AG04449 (cell line): Measurements from ENCODE around the gene DYRK2.
A peak's percentile ranks its signal among the peaks of the same experiment; 100 is the strongest.

Source experiments
- CTCF ChIA-PET: fragments of 350-600 bp; formaldehyde crosslinking; extraction: SDS; loops from one replicate; lab custom pipeline; 2021; ENCODE audit warnings: antibody characterized with exemption; lab: Yijun Ruan, JAX
- POLR2A ChIA-PET: fragments of 400-600, 350-600 bp; formaldehyde crosslinking; extraction: SDS; loops from one replicate; lab custom pipeline; 2020; ENCODE audit warnings: antibody characterized with exemption, inconsistent platforms; lab: Yijun Ruan, JAX
- DNase-seq: peaks from one replicate; pipeline ENCODE4 v3.0.0-alpha.2; 2010; ENCODE audit warnings: low read depth, low spot score
- H3K4me3 ChIP-seq: 2 replicates; pipeline ENCODE4 v1.5.1; 2011; ENCODE audit warnings: low read depth, mild to moderate bottlenecking, control low read depth, low read length
- TF ChIP-seq, protein P1 (sequence below): IDR thresholded peaks from one replicate; pipeline ENCODE4 v1.5.1; 2011; ENCODE audit warnings: mild to moderate bottlenecking, moderate library complexity, low read length, control low read depth, inconsistent platforms; ENCODE audit not compliant: insufficient read depth; ENCODE audit errors: missing control alignments

Gene DYRK2

DNA sequence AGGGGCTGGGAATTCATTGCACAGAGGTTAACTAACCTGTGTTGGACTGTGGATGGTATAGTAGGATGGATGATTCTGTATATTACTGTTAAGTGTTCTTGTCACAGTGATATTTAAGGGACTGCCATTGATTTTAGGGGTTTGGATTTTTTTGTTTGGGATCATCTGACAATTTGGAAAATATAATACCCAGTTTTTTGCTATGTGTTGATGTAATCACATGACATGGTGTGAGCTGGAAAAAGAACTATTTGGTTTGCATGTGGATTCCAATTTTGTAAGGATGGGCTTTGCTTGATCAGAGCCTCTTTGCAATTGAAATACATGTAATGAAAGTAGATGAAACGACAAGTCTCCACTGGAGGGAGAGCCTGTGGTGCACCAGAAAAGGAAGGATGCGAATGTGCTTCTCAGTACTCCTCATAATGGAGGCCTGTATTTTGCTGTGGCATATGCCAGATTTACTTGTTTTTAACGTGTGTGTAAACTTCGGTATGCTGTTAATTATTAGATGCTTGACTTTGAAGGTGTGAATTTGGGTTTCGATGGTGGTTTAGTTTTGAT is 2.7 kb downstream of the DYRK2 start:
- TF ChIP-seq, protein P1, sequence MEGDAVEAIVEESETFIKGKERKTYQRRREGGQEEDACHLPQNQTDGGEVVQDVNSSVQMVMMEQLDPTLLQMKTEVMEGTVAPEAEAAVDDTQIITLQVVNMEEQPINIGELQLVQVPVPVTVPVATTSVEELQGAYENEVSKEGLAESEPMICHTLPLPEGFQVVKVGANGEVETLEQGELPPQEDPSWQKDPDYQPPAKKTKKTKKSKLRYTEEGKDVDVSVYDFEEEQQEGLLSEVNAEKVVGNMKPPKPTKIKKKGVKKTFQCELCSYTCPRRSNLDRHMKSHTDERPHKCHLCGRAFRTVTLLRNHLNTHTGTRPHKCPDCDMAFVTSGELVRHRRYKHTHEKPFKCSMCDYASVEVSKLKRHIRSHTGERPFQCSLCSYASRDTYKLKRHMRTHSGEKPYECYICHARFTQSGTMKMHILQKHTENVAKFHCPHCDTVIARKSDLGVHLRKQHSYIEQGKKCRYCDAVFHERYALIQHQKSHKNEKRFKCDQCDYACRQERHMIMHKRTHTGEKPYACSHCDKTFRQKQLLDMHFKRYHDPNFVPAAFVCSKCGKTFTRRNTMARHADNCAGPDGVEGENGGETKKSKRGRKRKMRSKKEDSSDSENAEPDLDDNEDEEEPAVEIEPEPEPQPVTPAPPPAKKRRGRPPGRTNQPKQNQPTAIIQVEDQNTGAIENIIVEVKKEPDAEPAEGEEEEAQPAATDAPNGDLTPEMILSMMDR, result peak; percentile 43
- POLR2A ChIA-PET, result no interaction called here
- CTCF ChIA-PET, result interaction anchor here (0.6 to 1.0 kb wide), 2 partner anchors 13 to 130 kb away, joined by 3 read pairs; no protein-coding TSS in a partner anchor
- H3K4me3 ChIP-seq, result peak overlapping the region; percentile 86
- DNase-seq, result no peak

GRCh38 chr12:67655829-67656228 is 7.3 kb downstream of the DYRK2 start:
- H3K4me3 ChIP-seq, result no peak overlapping the region
- no peak for DNase-seq
- TF ChIP-seq, protein P1, result no peak
- ChIA-PET POLR2A (interaction anchor here (1.8 kb wide), 1 partner anchor 8 kb away, joined by 5 read pairs; no protein-coding TSS in a partner anchor), CTCF (interaction anchor here (0.9 to 3.9 kb wide), 3 partner anchors 8 to 287 kb away, joined by 3 to 19 read pairs (median 10); no protein-coding TSS in a partner anchor)

DNA sequence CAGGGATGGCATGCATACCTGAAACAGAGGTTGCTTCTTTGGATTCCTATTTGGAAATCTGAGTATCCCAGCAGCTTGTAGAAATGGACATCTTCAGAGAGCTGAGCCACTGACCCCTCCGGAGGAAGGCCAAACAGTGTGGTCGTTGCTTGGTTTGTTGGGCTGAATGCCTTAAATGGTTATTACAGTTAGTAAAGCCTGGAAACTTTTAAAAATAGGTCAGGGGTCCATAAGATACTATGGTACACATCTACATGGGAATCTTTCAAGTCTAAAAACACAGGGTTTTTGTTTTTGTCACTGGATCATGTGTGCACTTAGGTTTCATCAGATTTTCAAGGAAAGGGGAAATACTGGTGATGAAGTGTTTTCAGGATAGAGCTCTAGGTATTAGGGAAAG is 7.7 kb downstream of the DYRK2 start:
- TF ChIP-seq, protein P1, result no peak
- DNase-seq, result no peak
- ChIA-PET POLR2A (no interaction called here), CTCF (interaction anchor here (2.8 kb wide), 1 partner anchor 286 kb away, joined by 10 read pairs; no protein-coding TSS in a partner anchor)
- no peak overlapping the region for H3K4me3 ChIP-seq

DNA sequence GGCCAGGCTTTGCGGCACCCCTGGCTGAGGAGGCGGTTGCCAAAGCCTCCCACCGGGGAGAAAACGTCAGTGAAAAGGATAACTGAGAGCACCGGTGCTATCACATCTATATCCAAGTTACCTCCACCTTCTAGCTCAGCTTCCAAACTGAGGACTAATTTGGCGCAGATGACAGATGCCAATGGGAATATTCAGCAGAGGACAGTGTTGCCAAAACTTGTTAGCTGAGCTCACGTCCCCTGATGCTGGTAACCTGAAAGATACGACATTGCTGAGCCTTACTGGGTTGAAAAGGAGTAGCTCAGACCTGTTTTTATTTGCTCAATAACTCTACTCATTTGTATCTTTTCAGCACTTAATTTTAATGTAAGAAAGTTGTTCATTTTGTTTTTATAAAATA is 9.9 kb downstream of the DYRK2 start:
- CTCF ChIA-PET, result interaction anchor here (0.7 kb wide), 1 partner anchor 136 kb away, joined by 3 read pairs; no protein-coding TSS in a partner anchor
- no peak for DNase-seq
- no peak overlapping the region for H3K4me3 ChIP-seq
- POLR2A ChIA-PET, result interaction anchor here (1.5 to 2.1 kb wide), 2 partner anchors 10 to 48 kb away, joined by 3 to 6 read pairs; partner anchors contain the start of gene DYRK2
- TF ChIP-seq, protein P1, result no peak

- H3K4me3 ChIP-seq, result no peak overlapping the region
- TF ChIP-seq, protein P1, result no peak
- no peak for DNase-seq
- CTCF ChIA-PET, result interaction anchor here (0.7 kb wide), 1 partner anchor 284 kb away, joined by 3 read pairs; no protein-coding TSS in a partner anchor
- POLR2A ChIA-PET, result interaction anchor here (1.5 kb wide), 1 partner anchor 47 kb away, joined by 3 read pairs; no protein-coding TSS in a partner anchor
Measured at GRCh38 chr12:67659292-67659691, 10.7 kb downstream of the DYRK2 start.

DNA sequence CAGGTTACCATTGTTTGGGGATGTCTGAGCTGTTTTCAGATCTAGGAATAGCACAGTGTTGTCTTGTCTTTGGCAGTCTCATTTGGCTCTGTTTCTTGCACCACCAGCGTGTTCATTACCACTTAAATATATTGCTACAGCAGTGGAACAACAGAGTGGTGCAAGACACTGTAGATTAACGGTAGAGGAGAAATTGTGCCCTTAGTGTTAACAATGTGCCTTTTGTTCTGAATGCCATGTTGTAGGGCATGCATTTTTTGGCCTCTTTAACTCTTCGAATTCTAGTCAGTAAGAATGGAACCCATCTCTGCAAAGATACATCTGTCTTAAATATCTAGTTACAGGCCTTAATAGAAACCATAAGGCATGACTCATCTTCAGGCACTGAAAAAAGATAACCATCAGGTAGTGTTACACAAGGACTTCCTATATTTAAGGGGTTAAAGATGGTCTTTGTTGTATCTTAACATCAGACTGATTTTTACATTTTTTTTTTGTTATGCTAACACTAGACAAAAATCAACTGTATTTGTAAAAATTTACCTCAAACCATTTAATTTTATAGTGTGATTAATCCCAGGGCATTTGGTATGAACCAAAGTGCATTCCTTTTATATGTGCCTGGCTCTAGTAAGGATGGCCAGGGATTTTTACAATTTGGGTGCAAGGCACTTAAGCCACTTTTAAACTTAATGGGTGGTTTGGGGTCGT is 12.9 kb downstream of the DYRK2 start:
- DNase-seq, result peak; percentile 61
- TF ChIP-seq, protein P1, result no peak
- CTCF ChIA-PET, result interaction anchor here (1.4 to 1.8 kb wide), 4 partner anchors 9 to 305 kb away, joined by 4 to 7 read pairs (median 5); no protein-coding TSS in a partner anchor

More for the DNA sequence above, 12.9 kb downstream of the DYRK2 start:
- H3K4me3 ChIP-seq, result no peak overlapping the region
- POLR2A ChIA-PET, result no interaction called here
